Melanocyte of skin (primary cell): ENCODE data around the gene NELFCD. TPM values are rescaled to one million over a fixed set of nuclear protein-coding genes. Genes with fewer than 3 reads are reported as not detected.

Experiments used
- total RNA-seq, 2 donors: library from RNA; depleted of rRNA; stranded (reverse); fragments of >200 nt; gene quantifications; 2 replicates each; pipeline ENCODE4 v1.2.3, GENCODE V29; 2012

NELFCD gene
- total RNA-seq: 10 to 100 TPM; 63.3 to 68.3 TPM

GRCh38 chr20:58980711-58981627 lies at the start of gene NELFCD:
Gene NELFCD (plus strand): TSS chr20:58981256. CDS start chr20:58981310, 54 bp downstream.

GRCh38 chr20:59006864-59007664 lies 26.0 kb downstream of the NELFCD start, which contains the start of gene CTSZ:
Gene CTSZ (minus strand): TSS chr20:59007254. CDS start chr20:59007128, 126 bp downstream.

GRCh38 chr20:59019217-59019616 lies 38.2 kb downstream of the NELFCD start, which contains the start of gene TUBB1:
Gene TUBB1 (plus strand): TSS chr20:59019429. CDS start chr20:59019523, 94 bp downstream.

GRCh38 chr20:59032023-59032712 lies 51.1 kb downstream of the NELFCD start, which contains the start of gene ATP5F1E:
Gene ATP5F1E (minus strand): TSS chr20:59032335. CDS start chr20:59032251, 84 bp downstream.

GRCh38 chr20:59042151-59042795 lies 61.2 kb downstream of the NELFCD start, which contains the start of gene PRELID3B:
Gene PRELID3B (minus strand): TSS chr20:59042786. CDS start chr20:59042730, 56 bp downstream.

Other genes starting within 250 kb of the NELFCD start
- gene GNAS-AS1, start 130.4 kb upstream of the NELFCD start, total RNA-seq: under 1 TPM; under 0.01 to 0.67 TPM
- gene GNAS, start 128.5 kb upstream of the NELFCD start, total RNA-seq: 100 to 1,000 TPM; 185 to 203 TPM
- 100 to 1,000 TPM; 138 to 150 TPM for gene CTSZ, start 26.0 kb downstream of the NELFCD start, total RNA-seq
- not detected for gene TUBB1, start 38.2 kb downstream of the NELFCD start, total RNA-seq
- gene ATP5F1E, start 51.1 kb downstream of the NELFCD start, total RNA-seq: 10 to 100 TPM; 20.0 to 21.0 TPM
- 100 to 1,000 TPM in 1 of 2 donors, 10 to 100 TPM in 1; 54.0 to 114 TPM for gene PRELID3B, start 61.5 kb downstream of the NELFCD start, total RNA-seq
- gene ZNF831, start 182.6 kb downstream of the NELFCD start, total RNA-seq: not detected